GM21717 (cell line): ENCODE results near the gene FRY.

Experiments used
- ATAC-seq: cut with Tn5 transposase; IDR thresholded peaks from one replicate; pipeline ENCODE4 v1.9.1; 2021; ENCODE audit warnings: mild to moderate bottlenecking, moderate library complexity; ENCODE audit not compliant: unreplicated experiment

The FRY gene

DNA sequence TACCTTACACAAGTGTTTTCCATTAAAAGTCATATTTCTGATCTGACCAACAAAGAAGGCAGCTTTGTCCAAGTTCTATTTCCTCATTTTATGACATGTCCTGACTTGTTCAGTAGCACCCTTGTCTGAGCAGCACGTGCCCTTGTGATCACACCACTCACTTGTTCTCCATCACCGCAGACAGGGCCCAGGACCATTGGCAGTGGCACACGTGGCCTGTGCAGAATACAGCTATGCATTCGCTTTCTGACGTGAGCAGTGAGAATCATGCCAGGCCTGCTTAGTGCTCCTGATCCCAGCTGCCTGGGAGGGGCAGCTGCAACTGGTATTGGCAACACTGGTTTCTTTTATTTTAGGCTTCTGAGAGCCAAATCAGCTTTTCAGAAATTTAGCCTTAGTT lies 134.2 kb downstream of the FRY start:
- ATAC-seq, result no peak

- no peak for ATAC-seq
These were observed 136.6 kb downstream of the FRY start for GRCh38 chr13:32168131-32168530.

DNA sequence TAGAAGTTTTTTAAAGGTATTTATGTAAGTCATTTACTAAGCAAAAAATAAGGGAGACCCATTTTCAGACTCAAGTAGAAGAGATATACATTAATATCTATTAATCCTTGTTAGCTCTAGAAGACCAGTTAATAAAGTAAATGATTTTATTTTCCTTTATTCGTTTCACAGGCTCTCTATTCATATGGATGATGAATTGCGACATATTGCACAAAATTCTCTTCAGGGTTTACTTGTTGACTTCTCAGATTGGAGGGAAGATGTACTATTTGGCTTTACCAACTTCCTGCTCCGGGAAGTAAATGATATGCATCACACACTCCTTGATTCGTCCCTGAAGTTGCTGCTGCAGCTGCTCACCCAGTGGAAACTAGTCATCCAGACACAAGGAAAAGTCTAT lies 139.3 kb downstream of the FRY start:
- ATAC-seq, result no peak

- ATAC-seq, result no peak
These were observed 142.3 kb downstream of the FRY start for GRCh38 chr13:32173881-32174280.

DNA sequence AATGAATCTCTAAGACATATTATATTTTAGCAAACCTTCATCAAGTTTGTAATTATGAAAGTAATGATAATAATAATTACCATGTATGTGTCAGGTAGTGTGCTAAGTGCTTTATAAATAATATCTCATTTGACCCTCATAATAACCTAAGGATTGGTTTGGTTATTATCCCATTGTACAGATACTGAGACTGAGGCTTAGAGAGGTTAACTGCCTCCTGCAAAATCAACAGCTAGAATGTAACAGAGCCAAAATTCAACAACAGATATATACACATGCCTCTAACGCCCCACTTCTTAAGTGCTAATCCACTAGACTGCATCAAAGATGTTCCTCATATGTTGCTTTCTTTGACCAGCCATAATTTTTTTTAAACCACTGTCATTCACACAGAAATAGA lies 142.8 kb downstream of the FRY start:
- no peak for ATAC-seq

DNA sequence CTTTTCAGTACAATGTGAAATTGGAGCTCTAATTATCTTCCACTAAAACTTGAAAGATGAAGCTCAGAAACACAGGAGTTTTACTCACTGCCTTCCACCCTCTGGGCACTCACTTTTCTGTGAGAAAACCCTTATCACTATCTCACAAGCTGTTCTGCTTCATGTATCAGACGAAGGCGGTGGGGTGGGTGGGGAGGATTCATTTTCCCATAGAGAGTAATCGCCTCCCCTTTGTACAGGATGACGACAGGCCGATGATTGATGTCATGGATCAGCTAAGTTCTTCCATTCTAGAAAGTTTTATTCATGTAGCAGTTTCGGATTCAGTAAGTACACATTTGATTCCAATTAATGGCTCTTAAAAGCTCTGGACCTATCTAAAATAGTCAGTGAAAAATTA lies 143.7 kb downstream of the FRY start:
- ATAC-seq, result no peak

DNA sequence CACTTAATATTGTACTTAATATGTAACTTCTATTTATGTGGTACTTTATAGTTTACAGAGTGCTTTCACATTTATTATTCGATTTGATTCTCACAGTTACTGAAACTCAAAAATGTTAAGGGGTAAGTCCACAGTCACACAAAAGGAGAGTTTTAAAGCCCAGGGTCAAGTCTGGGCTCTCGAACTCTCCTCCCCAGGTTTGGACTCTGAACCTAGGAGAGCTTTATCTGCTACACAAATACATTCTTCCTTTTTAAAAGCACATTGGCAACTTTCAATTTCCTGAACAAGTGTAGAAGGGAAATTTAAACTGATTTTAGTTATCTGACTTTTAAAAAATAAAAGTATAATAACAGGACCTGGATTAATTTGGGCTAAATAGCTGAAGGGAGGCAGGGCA lies 144.4 kb downstream of the FRY start:
- no peak for ATAC-seq

GRCh38 chr13:32176696-32177095 lies 145.1 kb downstream of the FRY start:
- no peak for ATAC-seq

- ATAC-seq, result no peak
These were observed 147.2 kb downstream of the FRY start for GRCh38 chr13:32178763-32179162.

DNA sequence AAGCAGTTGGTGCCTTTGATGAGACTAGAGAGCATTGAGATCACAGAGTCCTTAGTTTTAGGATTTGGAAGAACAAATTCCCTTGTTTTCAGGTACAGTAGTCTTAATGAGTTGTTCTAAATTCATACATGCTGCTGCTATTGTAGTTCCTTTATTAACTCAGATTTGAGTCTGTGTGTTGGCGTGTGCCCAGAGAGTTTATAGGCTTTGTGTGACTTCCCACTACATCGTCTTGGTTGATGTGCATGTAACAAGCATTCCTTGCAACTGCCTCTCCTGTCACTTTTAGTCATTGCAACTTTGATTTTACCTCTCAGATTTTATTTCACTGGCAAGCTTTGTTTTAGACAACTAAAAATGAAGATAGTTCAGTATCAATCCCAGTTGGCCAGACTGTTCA lies 148.1 kb downstream of the FRY start:
- no peak for ATAC-seq

DNA sequence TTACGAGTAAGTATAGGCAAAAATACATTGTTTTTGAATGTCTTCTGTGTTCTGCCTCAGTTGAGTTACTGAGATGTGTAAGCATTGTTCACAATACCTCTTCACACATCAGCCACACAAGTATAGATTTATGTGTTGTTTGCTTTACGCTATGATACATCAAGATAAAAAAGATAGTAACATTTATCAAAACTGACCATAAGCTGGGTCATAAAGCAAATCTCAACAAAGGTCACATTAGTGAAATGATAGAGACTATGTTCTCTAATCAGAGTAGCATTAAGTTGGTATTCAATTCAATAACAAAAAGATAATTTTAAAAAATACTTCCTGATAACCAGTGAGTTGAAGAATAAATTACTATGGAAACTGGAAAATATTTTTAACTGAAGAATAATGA lies 156.1 kb downstream of the FRY start:
- ATAC-seq, result no peak

DNA sequence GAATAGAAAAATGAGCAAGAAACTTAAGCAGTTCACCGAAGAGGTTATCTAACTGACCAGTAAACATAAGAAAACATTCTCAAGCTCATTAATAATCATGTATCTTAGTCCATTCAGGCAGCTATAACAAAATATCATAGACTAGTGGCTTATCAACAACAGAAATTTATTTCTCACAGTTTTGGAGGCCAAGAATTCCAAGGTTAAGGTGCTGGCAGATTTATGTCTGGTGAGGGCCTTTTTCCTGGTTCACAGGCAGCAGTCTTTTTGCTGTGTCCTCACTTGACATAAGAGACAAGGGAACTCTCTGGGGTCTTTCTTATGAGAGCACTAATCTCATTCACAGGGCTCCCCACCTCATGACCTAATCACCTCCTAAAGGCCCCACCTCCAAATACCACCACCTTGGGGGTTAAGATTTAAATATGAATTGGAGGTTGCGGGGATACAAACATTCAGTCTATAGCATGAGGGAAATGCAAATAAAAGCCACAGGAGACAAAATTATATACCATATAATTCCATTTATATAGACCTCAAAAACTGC lies 160.0 kb downstream of the FRY start:
- no peak for ATAC-seq

GRCh38 chr13:32195713-32196112 lies 164.1 kb downstream of the FRY start:
- no peak for ATAC-seq

DNA sequence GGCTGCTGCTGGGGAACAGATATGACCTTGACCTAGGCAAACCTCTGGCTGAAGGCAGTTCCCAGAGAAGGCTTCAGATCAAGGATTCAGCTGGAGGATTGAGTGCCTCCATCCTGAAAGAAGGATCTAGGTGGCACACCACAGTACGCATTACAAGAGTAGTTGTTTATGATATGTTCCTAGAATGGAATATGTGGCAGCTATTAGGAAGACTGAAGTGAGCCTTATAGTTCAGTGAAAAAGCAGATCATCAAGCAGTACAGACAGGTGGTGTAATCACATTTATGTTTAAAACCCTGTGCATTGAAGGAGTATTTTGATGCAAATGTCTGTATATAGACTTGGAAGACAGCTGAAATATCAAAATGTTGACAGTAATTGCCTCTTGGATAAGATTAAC lies 167.6 kb downstream of the FRY start:
- no peak for ATAC-seq

GRCh38 chr13:32200741-32201140 lies 169.2 kb downstream of the FRY start:
- no peak for ATAC-seq

- no peak for ATAC-seq
These were observed 170.2 kb downstream of the FRY start for GRCh38 chr13:32201809-32202208.

- no peak for ATAC-seq
These were observed 170.7 kb downstream of the FRY start for GRCh38 chr13:32202268-32202667.

DNA sequence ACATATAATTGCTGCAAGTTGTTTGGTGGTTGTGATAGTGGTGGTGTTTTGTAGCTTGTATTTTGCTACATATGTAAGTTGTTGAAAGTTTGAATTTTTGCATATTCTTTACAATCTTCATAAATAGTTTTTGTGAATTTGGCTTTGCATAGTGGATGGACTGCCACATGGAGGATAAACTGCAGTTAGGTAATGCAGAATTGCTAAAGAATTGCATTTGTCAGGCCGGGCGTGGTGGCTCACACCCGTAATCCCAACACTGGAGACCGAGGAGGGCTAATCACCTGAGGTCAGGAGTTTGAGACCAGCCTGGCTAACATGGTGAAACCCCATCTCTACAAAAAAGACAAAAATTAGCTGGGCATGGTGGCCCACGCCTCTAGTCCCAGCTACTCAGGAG lies 171.6 kb downstream of the FRY start:
- no peak for ATAC-seq

DNA sequence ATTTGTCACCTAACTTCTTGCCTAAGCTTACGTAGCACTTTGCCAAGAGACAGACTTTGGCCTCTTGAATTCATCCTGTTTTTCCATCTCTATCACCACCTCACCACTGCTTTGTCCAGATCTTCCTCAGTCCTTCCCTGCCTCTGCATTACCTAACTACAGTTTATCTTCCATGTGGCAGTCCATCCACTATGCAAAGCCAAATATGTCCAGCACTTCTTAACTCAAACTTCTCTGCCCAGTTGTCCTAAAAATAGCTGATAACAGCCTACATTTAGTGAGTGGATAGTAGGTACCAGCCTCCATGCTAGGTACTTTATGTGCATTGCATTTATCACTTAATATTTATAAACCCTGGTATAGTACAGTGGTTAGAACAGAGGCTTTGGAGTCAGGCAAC lies 172.2 kb downstream of the FRY start:
- no peak for ATAC-seq

DNA sequence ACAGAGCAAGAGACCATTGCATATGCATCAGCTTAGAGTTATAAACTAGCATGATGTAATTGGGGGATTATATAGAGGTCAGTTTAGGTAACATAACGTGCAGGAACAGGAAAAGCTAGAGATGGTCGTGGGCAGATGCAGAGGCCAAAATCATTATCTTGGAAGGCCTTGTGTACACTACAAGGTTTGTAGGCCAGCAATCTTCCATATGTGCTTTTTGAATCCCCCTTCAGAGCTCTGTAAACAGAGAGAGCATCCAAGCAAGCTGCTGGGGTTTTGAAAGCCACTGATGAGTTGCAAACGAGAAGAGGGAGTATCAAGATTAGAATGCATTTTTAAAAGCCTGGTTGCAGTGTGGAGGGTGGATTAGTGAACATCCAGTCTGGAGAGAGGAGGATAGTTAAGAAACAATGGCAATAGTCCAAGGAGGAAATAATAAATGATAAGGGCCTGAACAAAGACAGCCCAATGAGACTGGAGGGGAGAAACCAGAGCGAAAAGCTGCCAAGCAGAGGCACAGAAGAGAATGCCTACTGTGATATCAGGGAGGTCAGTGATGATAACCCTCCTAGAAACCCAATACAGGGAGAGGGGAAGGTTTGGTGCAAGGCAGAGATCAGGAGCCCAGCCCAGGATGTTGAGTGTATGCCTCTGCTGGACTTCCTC lies 174.0 kb downstream of the FRY start:
- no peak for ATAC-seq

DNA sequence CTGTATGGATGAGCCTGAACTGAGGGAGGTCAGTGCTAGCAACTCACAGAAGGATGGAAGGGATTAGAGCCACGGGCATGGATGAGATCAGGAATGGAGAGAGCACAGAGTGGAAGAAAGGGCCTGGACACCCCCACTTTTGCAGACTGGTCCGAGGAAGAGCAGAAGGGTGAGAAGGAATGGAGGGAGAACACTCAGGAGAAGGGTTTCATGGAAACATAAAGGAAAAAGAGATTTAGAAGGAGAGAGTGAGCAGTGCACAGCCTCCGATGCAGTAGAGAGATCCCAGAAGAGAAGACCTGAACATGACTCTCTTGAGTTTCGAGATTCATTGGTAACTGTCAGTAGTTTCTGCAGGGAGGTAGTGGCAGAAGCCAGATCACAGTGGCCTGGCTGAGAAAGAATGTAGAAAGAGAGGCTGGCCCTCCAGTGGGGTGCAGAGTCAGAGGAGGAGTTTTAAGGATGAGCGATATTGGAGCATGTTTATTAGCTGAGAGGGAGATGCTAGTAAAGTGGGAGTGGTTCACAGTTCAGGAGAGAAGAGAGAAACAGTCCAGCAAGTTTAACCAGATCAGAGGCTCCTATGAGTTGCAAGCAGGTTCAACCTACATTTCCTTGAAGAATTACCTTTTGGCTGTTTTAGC lies 174.6 kb downstream of the FRY start:
- no peak for ATAC-seq

- no peak for ATAC-seq
These were observed 177.3 kb downstream of the FRY start for GRCh38 chr13:32208860-32209259.

- no peak for ATAC-seq
These were observed 178.1 kb downstream of the FRY start for GRCh38 chr13:32209652-32210051.
